ENCODE data around the gene HMBS.
"Not testable (repeated sequence)": the region's sequence is repeated elsewhere in the genome, so short reads cannot be mapped to it uniquely, and the experiment has no call there.

HMBS gene

DNA sequence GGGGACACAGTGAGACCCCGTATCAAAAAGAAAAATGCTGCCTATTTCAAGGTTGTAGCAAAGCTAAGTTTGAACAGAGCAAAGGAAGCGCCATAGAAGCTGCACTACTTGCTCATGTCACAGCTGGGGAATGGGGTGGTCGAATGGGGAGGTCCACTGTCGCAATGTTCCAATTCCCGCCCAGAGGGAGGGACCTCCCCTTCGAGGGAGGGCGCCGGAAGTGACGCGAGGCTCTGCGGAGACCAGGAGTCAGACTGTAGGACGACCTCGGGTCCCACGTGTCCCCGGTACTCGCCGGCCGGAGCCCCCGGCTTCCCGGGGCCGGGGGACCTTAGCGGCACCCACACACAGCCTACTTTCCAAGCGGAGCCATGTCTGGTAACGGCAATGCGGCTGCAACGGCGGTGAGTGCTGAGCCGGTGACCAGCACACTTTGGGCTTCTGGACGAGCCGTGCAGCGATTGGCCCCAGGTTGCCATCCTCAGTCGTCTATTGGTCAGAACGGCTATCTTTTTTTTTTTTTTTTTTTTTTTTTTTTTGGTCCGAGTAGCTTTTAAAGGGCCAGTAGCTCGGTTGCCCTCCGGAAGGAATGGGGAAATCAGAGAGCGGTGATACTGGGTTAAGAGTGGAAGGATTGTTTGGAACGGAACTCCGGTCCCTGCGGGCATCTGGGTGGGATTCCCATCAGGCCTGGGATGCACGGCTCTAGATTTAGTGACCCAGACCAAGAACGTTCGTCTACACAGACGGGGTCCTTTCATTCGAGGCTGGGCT, at the start of gene HMBS:
TSS of gene HMBS (plus strand) at position 219 of the 774 bp plus-strand sequence. CDS start at position 372, 153 bp downstream.
- DNase-seq = peak; percentile 88

DNA sequence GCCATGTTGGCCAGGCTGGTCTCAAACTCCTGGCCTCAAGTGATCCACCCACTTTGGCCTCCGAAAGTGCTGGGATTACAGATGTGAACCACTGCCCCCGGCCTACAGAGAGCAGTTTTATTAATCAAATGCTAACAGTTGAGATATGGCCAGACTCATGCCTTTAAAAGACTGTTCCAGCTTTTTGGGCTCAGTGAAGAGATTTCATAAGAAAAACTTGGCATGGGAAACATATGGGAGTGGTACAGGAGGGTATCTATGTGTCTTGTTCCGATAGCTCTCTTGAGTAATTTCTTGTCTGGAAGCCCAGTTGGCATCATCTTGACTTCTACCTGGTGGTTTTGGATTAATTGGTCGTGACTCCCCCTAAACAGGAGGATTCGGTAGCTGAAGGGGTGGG, 45.8 kb upstream of the HMBS start:
- DNase-seq = no peak

DNA sequence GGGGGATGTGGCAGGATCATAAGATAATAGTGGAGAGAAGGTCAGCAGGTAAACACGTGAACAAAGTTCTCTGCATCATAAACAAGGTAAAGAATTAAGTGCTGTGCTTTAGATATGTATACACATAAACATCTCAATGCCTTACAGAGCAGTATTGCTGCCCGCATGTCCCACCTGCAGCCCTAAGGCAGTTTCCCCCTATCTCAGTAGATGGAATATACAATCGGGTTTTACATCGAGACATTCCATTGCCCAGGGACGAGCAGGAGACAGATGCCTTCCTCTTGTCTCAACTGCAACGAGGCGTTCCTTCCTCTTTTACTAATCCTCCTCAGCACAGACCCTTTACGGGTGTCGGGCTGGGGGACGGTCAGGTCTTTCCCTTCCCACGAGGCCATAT, 45.2 kb upstream of the HMBS start:
- DNase-seq = not testable (repeated sequence)

DNA sequence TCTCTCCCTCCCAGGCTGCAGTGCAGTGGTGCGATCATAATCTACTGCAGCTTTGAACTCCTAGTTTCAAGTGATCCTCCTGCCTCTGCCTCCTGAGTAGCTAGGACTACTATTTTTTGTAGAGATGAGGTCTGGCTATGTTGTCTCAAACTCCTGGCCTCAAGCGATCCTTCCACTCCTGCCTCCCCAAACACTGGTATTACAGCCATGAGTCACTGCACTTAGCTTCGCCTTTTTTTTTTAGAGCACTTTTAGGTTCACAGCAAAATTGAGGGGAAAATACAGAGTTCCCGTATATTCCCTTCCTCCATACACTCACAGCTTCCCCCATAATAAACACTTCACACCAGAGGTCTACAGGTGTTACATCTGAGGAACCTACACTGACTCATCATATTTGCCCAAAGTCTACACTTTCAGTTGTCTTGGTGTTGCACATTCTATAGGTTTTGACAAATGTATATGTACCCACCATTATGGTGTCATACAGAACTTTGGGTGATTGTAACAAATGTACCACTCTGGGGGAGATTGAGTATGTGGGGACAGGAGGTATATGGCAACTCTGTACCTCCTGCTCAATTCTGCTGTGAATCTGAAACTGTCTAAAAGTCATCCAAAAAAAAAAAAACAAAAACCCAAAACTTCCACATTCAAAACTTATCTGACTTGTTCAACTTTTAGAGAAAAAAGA, 42.7 kb upstream of the HMBS start:
- no peak for DNase-seq

DNA sequence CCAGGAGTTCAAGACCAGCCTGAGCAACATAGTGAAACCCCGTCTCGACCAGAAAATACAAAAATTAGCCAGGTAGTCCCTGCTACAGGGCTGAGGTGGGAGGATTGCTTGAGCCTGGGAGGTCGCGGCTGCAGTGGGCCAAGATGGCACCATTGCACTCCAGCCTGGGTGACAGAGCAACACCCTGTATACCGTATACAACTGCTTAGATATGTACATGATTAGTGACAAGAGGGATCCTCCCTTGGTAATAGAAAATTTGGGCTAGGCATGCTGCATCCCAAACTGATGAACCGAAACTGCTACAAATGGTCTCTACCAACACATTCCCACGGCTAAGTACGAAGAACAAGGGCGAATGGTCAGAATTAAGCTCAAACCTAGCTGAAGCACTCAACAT, 41.8 kb upstream of the HMBS start:
- DNase-seq = no peak

DNA sequence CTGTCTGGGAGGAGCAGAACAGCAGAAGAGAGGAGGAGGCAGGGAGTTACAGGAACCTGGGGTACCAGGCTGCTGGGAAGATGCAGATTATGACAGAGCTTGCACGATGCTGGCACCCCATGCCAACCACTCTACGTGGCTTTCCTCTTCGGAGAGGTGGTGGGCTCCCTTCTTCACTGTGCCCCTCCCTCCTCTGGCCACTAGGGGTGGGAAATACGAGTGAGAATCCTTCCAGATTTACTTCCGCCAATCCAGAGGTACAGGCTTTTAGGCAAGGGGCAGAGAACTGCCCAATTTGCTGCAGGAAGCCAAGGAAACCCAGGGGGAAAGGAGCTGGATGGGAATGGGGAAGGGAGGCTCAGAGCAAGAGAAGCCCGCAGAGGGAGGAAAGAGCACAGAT, 40.0 kb upstream of the HMBS start:
- no peak for DNase-seq

DNA sequence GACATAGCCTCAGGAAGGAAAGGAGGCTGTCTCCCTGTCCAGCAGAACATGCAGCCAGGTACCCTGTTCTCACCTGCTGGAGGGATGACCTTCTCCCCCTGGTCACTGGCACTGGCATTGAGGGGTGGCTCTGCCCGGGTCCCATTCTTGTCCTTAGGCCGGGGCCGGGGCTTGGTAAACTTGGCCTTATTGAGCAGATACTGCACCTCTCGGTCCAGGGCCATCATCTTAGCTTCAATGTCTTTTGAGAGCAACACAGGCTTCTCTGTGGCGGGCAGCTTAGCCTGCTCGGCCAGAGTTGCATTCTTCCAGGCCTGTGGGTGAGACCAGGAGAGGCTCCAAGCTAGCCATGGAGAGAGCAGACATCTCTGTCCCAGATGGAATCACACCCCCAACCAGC, 38.2 kb upstream of the HMBS start:
- no peak for DNase-seq

DNA sequence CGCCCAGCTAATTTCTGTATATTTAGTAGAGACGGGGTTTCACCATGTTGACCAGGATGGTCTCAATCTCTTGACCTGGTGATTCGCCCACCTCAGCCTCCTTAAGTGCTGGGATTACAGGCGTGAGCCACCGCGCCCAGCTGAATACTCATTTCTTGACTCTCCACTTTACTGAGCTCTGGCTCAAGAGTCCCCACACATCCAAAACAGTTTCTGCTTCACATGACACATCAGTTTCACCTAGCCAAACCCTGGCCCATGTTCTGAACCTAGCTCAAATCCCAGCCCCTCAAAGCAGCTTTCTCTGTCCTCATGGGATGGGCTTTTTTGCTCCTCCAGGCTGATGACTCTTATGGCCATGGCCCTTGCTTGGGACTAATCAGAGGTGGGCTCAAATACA, 37.5 kb upstream of the HMBS start:
- DNase-seq = no peak

DNA sequence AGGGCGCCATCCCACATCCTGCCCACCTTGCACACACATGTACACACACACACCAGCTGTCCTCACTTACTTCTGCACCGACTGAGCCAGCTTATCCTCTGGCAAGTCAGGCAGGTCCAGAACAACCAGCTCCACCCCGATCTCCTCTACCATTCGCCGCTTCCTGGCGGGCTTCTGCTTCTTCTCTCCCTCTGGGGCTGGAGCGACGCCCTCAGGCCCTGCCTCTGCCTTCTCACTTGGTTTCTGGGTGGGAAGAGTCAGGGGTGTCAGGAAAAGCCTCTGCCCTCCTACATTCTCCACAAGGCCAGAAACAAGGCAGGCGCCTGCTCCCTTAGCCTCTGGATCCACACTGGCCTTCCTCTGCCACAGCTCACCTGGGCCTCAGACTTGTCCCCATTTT, 36.0 kb upstream of the HMBS start:
- no peak for DNase-seq

DNA sequence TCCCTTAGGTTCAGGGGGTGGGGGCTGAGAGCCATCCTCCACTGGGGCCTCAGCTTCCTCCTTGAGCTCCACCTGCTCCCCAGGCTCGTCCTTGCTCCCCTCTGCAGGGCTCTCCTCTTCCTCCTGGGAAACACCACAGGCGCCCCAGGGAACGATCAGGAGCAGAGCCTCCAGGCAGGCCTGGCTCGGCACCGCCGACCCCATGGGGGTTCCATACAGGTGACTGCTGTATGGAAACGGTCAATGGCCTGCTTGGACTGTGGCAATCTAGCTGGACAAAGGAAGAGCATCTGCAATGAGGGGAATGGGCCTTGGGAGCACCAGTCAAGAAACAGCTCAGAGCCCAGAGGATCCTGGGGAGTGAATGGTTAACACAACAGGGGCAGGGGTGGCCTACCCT, 35.6 kb upstream of the HMBS start:
- no peak for DNase-seq

DNA sequence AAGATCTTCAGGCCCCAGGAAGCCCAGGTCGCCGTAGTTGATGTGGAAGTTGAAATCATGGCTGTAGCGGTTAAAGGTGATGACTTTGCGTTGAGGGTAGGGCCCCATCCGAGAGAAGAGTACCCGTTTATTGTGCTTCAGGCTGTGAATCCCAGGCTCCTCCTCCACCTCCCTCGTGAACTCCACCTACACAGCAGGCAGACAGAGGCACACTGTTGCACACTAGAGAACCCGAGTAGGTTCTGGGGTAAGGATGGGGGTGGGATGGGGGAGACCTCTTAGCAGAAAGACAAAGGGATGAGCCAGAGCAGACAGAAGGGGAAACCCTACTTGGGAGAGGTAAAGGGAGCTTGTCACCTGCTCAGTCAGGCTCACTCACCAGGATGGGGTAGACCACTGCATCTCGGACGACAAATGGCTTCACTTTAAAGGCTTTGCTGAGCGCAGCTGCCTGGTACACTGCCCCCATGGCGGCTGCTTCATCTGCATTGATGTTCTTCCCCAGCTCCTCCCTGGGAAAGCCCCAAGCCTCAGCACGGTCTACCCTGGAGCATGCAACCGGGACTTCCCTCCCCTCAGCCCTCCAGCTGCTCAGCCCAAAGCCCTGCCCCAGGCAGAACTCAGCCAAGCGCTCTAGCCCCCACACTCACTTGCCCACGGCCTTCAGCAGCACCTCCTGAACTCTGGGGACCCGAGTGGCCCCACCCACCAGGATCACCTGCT, 33.1 kb upstream of the HMBS start:
- no peak for DNase-seq

DNA sequence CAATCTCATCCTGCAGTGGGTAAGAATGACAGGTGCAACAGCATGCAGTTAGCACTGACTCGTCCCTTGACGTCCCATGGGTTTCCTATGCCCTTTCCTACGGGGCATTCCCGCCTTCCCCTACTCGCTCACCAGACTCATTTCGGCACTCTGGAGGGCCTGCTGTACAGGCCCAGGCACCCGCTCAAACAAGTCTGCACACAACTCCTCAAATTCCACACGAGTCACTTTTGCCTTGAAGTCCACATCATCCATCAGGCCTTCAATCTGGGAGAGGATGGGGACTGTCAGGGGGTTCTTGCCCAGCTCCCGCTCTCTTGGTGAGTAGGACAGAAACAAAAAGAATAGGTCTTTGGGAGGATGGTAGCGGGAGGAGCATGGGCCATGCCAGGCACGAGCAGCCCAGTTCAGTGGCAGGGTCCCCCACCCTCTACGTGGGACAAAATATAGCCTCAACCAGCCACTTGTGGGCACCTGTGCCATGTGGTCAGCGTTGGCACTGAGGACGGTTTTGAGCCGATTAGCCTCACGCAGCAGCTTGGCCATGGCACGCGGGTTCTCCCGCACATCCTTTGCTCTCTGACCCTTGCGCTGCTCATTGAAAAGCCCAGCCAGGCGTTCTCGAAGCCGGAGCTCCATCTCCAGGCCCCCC, 32.4 kb upstream of the HMBS start:
- no peak for DNase-seq

DNA sequence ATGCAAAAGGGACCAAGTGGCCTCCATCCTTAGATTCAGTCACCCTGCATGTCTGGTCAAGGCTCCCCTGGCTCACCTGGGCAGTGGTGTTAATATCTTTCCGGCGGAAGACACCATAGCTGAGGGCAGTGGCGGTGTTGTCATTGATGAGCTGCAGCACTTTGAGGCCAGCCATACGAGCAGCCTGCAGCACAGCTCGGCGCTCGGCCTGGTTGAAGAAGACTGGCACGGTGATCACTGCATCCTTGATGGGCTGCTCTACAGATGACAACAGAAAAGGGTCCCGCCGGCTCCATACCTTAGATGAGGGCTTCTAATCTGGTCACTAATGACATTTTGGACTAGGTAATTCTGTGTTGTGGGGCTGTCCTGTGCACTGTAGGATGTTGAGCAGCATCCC, 30.3 kb upstream of the HMBS start:
- no peak for DNase-seq

DNA sequence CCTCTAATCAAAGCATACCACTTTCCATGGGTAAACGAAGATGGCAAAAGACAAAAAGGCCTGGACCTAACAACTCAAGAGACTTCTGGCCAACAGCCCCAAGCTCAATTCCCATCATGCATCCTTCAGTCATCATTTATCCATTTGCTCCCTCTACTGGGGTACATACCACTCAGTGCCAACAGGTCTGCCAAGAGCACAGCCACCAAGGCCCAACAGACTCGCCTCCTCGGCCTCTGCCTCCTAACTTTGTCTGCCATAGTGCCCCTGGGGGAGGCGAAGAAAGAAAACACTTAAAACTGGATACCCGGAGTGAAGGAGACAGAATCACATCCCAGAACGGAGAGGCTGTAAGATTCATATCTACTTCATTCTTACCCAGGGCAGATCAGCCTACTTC, 28.8 kb upstream of the HMBS start:
- DNase-seq = peak; percentile 14

DNA sequence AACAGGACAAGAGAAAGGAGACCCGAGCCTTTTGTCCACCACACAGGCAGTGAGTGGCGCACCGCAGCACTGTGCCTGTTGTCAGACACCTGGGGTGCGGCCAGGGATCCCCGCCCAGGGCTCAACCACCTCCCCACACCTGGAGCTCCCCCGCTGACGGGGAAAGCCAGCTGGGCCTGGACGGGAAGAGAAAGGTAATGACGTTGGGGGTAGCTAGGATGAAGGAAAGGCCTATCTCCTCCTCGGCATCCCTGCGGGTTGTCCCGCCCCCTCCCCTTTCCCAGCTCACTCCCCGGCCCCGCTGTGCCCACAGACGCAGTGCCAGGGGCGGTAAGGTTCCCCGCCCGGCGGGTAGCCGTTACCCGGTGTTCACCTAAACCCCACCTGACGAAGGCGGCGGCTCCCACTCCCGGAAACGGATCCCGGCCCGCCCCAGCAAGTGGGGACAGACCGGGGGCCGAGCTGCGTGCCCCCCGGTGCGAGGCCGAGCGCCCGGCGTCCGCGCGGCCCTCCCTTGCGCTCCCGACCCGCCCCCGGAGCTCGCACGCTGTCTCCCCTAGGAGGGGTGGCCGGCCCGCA, 28.2 kb upstream of the HMBS start:
- peak; percentile 60 for DNase-seq

DNA sequence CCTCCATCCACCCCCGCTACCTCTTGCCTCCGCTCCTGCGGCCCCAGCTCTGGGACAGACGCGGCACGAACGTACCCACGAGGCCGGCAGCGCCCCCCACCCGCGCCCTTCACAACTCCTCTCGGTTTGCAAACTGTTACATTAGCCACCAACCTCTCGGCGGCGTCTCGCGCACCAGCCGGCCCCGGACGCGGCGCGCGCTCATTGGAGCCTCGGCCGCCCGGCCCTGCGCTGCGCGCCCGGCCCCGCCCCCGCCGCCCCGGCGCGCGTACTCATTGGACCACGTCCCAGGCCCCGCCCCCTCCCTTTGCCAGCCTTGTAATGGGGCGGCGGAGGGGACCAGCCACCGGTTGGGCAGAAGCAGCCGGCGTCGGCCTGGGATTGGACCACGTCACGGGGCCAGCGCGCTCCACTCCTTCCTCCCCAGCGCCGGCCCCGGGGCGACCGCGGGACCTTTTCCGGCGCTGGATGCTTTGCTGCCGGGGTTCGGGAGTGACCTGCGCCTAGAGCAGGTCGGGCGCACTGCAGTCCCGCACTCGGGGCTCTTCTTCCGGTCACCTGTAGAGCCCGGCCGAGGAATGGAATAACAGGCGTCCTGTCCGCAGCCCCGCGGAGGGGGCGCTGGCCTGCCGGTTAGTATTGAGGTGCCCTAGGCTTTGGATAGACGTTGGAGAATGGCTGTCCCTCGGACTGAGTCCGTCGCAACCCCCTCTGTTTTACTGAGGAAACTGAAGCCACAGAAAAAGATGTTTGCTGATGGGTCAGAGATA, 27.5 kb upstream of the HMBS start, which contains the start of gene HYOU1:
TSS of gene HYOU1 (minus strand) at position 206 of the 770 bp plus-strand sequence. CDS start 1,045 bp downstream, outside the sequence.
- DNase-seq = peak; percentile 98

DNA sequence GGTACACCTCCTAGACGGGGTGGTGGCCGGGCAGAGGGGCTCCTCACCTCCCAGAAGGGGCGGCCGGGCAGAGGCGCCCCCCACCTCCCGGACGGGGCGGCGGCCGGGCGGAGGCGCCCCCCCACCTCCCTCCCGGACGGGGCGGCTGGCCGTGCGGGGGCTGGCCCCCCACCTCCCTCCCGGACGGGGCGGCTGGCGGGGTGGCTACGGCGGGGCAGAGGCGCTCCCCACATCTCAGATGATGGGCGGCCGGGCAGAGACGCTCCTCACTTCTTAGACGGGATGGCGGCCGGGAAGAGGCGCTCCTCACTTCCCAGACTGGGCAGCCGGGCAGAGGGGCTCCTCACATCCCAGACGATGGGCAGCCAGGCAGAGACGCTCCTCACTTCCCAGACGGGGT, 25.6 kb upstream of the HMBS start:
- DNase-seq = not testable (repeated sequence)

DNA sequence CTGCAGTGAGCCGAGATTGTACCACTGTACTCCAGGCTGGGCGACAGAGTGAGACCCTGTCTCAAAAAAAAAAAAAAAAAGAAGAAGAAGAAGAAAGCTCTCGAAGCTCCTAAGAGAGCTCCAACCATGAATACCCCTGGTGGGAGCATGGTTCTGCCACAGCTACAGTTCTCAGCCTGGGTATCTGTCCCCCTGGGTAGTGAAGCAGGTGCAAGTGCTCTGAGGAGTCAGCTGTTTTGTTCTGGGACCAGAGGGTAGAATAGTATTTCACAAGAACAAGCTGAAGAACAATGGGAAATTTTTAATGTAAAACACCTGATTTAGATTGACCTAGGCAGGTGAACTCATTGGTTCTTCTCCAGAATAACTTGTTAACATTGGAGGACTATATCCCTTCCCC, 23.4 kb upstream of the HMBS start:
- DNase-seq = no peak

DNA sequence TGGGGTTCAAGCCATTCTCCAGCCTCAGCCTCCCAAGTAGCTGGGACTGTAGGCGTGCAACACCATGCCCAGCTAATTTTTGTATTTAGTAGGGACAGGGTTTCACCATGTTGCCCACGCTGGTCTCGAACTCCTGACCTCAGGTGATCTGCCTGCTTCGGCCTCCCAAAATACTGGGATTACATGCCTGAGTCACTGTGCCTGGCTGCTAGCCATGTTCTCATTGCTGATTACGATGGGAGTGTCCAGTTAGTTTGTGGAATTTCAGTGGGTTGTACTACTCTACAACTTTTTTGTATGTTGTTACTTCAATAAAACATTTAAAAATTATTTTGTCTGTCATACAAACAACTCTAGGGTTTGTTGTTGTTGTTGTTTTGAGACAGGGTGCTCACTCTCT, 21.9 kb upstream of the HMBS start:
- DNase-seq = no peak

DNA sequence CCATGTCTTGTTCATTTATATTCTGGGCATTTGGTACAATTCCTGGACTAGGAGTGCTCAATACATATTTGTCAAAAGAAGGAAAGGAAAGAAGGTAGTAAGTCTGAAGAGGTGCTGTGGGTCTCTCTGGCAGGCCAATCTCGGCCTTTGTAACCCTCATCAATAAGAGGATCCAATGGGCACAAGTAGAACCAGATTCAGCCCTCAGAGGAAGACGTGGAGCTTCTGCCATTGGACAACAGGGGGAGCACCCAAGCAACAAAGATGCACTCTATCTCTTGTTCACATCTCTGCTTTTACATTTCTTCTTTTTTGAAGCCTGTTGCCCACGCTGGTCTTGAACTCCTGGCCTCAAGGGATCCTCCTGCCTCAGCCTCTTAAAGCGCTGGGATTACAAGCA, 19.3 kb upstream of the HMBS start:
- DNase-seq = no peak

DNA sequence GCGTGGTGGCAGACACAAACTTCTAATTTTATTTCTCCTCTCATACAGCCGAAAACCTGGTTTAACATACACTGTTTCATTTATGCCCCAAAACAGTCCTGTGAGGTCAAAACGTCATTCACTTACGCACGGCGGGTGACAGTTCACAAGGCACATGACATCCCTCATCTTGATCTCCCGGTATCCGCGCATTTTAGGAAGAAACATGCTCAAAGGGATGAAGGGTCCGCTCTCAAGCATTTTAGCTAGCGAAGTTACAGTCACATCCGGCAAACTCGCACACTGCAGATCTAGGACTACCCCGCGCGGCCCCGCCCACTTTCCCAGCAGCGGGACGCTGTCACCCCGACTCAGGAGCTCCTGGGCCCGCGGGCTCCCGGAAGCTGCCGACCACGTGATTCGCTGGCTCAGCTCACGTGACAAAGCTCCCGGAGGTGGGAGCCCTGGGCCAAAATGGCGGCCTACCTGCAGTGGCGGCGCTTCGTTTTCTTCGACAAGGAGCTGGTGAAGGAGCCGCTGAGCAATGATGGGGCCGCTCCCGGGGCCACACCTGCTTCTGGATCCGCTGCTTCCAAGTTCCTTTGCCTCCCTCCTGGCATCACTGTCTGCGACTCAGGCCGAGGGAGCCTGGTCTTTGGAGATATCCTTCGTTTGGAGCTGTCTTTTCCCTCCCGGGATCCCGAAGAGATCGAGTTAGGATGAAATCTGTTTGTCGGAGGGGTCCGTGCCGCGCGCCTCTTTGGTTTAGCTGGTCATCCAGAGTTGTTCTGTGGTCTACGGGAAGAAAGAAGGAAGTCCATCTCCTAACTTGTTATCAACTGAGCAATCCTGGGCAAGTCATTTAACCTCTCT, 17.1 kb upstream of the HMBS start, which contains the start of gene VPS11:
TSS of gene VPS11 (plus strand) at position 448 of the 852 bp plus-strand sequence. CDS start at position 454, 6 bp downstream.
- peak; percentile 92 for DNase-seq

Data from COR-L47 (cell line).